Ishikawa (cell line): ENCODE results near the gene PKIG.

ENCODE experiments used
- CEBPB ChIP-seq: IDR thresholded peaks from 2 replicates; pipeline ENCODE4 v1.6.1; 2012
- CREB1 ChIP-seq: IDR thresholded peaks from 2 replicates; pipeline ENCODE4 v1.6.1; 2012; ENCODE audit warnings: low read depth
- EGR1 ChIP-seq: IDR thresholded peaks from 2 replicates; pipeline ENCODE4 v1.6.1; 2012
- EP300 ChIP-seq: IDR thresholded peaks from 2 replicates; pipeline ENCODE4 v1.6.1; 2012; ENCODE audit warnings: borderline replicate concordance
- FOXM1 ChIP-seq: IDR thresholded peaks from 2 replicates; pipeline ENCODE4 v1.6.1; 2012; ENCODE audit warnings: low read depth, borderline replicate concordance
- NFIC ChIP-seq: IDR thresholded peaks from 2 replicates; pipeline ENCODE4 v1.6.1; 2012
- RAD21 ChIP-seq: IDR thresholded peaks from 2 replicates; pipeline ENCODE4 v1.6.1; 2012; ENCODE audit warnings: low read depth
- TAF1 ChIP-seq: IDR thresholded peaks from 2 replicates; pipeline ENCODE4 v1.6.1; 2012; ENCODE audit warnings: low read depth, mild to moderate bottlenecking
- TCF12 ChIP-seq: IDR thresholded peaks from 2 replicates; pipeline ENCODE4 v1.6.1; 2012; ENCODE audit warnings: low read depth
- TEAD4 ChIP-seq: IDR thresholded peaks from 2 replicates; pipeline ENCODE4 v1.6.1; 2012
- YY1 ChIP-seq: IDR thresholded peaks from 2 replicates; pipeline ENCODE4 v1.6.1; 2012; ENCODE audit warnings: low read depth
- ZBTB7A ChIP-seq: IDR thresholded peaks from 2 replicates; pipeline ENCODE4 v1.6.1; 2012; ENCODE audit warnings: low read depth
- TF ChIP-seq, protein P1 (sequence below): IDR thresholded peaks from 2 replicates; pipeline ENCODE4 v1.6.1; 2012
- TF ChIP-seq, protein P2 (sequence below): IDR thresholded peaks from 2 replicates; pipeline ENCODE4 v1.6.1; 2012
- TF ChIP-seq, protein P3 (sequence below): IDR thresholded peaks from 2 replicates; pipeline ENCODE4 v1.6.1; 2012; ENCODE audit warnings: low read depth, mild to moderate bottlenecking

Gene PKIG

GRCh38 chr20:44593751-44594150, 11.4 kb downstream of the PKIG start:
- TF ChIP-seq RAD21 (no peak), YY1 (no peak)

DNA sequence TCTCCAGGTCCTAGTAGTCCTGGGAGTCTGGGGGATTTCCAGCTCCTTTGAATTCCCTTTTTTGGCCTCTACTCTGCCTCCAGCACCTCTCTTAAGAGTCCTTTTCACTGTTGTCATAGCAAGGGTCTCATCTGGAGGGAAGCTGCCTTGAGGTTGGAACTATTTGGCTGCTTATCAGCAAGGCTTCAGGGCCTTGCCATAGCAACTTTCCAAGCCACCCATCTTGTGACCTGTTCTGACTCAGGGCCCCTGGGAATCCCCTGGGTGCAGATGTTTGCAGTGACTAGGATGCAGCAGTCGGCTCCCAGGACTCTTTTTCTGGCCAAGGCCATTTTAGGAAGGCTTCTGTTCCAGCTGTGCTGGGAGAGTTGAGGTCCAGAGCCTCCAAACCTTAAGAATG, 12.4 kb downstream of the PKIG start:
- TF ChIP-seq CEBPB: no peak
- no peak for TF ChIP-seq TAF1
- no peak for TF ChIP-seq YY1
- no peak for TF ChIP-seq TCF12
- no peak for TF ChIP-seq ZBTB7A
- TF ChIP-seq, protein P1, sequence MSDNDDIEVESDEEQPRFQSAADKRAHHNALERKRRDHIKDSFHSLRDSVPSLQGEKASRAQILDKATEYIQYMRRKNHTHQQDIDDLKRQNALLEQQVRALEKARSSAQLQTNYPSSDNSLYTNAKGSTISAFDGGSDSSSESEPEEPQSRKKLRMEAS: no peak
- TF ChIP-seq CREB1: no peak
- no peak for TF ChIP-seq EP300
- TF ChIP-seq RAD21: no peak
- no peak for TF ChIP-seq TEAD4
- TF ChIP-seq NFIC: no peak
- TF ChIP-seq, protein P2, sequence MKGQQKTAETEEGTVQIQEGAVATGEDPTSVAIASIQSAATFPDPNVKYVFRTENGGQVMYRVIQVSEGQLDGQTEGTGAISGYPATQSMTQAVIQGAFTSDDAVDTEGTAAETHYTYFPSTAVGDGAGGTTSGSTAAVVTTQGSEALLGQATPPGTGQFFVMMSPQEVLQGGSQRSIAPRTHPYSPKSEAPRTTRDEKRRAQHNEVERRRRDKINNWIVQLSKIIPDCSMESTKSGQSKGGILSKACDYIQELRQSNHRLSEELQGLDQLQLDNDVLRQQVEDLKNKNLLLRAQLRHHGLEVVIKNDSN: no peak
- no peak for TF ChIP-seq FOXM1
- TF ChIP-seq, protein P3, sequence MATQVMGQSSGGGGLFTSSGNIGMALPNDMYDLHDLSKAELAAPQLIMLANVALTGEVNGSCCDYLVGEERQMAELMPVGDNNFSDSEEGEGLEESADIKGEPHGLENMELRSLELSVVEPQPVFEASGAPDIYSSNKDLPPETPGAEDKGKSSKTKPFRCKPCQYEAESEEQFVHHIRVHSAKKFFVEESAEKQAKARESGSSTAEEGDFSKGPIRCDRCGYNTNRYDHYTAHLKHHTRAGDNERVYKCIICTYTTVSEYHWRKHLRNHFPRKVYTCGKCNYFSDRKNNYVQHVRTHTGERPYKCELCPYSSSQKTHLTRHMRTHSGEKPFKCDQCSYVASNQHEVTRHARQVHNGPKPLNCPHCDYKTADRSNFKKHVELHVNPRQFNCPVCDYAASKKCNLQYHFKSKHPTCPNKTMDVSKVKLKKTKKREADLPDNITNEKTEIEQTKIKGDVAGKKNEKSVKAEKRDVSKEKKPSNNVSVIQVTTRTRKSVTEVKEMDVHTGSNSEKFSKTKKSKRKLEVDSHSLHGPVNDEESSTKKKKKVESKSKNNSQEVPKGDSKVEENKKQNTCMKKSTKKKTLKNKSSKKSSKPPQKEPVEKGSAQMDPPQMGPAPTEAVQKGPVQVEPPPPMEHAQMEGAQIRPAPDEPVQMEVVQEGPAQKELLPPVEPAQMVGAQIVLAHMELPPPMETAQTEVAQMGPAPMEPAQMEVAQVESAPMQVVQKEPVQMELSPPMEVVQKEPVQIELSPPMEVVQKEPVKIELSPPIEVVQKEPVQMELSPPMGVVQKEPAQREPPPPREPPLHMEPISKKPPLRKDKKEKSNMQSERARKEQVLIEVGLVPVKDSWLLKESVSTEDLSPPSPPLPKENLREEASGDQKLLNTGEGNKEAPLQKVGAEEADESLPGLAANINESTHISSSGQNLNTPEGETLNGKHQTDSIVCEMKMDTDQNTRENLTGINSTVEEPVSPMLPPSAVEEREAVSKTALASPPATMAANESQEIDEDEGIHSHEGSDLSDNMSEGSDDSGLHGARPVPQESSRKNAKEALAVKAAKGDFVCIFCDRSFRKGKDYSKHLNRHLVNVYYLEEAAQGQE: no peak
- TF ChIP-seq EGR1: no peak

DNA sequence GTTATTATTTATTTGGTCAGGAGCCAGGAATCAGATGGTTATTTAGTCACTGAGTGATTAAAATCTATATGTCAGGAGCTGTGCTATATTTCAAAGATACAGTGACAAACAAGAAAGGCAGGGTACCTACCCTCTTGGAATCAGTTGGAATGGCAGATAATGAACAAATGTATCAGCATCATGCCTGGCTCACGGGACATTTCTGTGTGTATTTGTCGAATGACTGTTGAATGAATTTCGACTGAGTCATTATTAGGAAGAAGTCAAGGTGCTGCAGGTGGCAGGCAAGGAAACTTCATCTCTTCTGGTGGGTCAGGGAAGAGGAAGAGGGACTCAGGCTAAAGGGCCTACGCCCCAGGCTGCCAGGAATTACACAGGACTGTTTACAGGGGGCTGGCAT, 13.6 kb downstream of the PKIG start:
- TF ChIP-seq TCF12 (no peak), CEBPB (no peak), EP300 (no peak), FOXM1 (no peak), TEAD4 (no peak), TAF1 (no peak), NFIC (no peak), RAD21 (no peak)
- TF ChIP-seq, protein P2: no peak

GRCh38 chr20:44596876-44597275, 14.5 kb downstream of the PKIG start:
- TF ChIP-seq TEAD4: no peak
- TF ChIP-seq, protein P3: no peak
- TF ChIP-seq, protein P1: no peak
- TF ChIP-seq NFIC: no peak
- TF ChIP-seq, protein P2: no peak
- no peak for TF ChIP-seq CREB1
- no peak for TF ChIP-seq FOXM1
- no peak for TF ChIP-seq TAF1
- TF ChIP-seq EP300: no peak
- no peak for TF ChIP-seq YY1
- no peak for TF ChIP-seq TCF12
- no peak for TF ChIP-seq EGR1

DNA sequence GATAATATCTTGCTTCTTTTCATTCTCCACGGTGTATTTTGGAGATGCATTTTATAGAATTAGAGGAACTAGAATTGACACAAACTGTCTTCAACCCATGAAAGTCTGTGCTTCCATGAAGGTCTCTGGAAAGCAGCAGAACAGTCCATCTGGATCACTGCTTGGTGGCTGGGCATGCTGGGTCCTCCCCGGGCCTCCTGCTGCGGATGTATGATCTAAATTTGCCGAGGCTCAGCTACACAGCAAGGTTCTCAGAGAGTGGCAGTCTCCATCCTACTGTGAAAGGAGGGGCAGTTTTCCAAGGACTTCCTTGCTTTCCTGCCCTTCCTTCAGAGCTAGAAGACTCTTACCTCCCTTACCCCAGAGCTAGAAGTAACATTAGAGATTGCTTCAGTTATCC, 15.1 kb downstream of the PKIG start:
- TF ChIP-seq, protein P2: no peak
- TF ChIP-seq CEBPB: no peak
- TF ChIP-seq, protein P1: no peak
- no peak for TF ChIP-seq EP300
- no peak for TF ChIP-seq TEAD4
- TF ChIP-seq TAF1: no peak
- no peak for TF ChIP-seq CREB1
- no peak for TF ChIP-seq EGR1
- TF ChIP-seq NFIC: no peak
- no peak for TF ChIP-seq ZBTB7A
- TF ChIP-seq YY1: no peak
- no peak for TF ChIP-seq TCF12
- no peak for TF ChIP-seq FOXM1
- TF ChIP-seq, protein P3: no peak
